Measurements from ENCODE around the gene ARFRP1.
A peak's percentile ranks its signal among the peaks of the same experiment; 100 is the strongest.
"Not testable (repeated sequence)": the region's sequence is repeated elsewhere in the genome, so short reads cannot be mapped to it uniquely, and the experiment has no call there.

Gene ARFRP1

DNA sequence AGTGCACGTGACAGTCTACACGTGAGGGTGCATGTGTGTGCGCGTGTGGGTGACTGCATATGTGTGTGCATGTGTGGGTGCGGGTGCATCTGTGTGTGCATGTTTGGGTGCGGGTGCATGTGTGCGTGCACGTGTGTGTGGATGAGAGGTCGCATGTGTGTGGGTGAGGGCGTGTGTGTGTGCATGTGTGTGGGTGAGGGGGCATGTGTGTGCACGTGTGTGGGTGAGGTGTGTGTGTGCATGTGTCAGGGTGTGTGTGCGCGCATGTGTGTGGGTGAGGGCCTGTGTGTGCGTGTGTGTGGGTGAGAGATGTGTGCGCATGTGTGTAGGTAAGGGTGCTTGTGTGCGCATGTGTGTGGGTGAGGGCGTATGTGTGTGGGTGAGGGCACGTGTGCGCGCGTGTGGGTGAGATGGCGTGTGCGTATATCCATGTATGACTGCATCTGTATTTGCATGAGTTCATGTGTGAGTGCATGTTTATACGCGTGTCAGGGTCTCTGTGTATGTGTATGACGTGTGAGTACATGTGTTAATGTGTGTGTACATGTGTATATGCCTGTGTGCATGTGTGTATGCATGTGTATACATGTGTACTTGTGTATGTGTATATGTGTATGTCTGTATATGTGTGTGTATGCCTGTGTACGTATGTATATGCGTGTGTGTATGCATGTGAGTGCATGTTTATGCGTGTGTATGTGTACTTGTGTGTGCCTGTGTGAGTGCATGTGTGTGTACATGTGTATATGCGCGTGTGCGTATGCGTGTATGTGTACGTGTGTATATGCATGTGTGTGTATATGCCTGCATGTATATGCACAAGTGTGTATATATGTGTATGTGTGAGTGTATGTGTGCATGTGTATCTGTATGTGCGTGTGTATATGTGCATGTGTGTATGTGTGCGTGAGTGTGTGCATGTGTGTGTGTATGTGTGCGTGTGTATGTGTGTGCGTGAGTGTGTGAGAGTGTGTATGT lies 24.6 kb upstream of the ARFRP1 start:
- no peak for DNase-seq

- DNase-seq: no peak
Measured at GRCh38 chr20:63731410-63731809, 23.6 kb upstream of the ARFRP1 start.

- not testable (repeated sequence) for DNase-seq
Measured at GRCh38 chr20:63730189-63730733, 22.5 kb upstream of the ARFRP1 start.

DNA sequence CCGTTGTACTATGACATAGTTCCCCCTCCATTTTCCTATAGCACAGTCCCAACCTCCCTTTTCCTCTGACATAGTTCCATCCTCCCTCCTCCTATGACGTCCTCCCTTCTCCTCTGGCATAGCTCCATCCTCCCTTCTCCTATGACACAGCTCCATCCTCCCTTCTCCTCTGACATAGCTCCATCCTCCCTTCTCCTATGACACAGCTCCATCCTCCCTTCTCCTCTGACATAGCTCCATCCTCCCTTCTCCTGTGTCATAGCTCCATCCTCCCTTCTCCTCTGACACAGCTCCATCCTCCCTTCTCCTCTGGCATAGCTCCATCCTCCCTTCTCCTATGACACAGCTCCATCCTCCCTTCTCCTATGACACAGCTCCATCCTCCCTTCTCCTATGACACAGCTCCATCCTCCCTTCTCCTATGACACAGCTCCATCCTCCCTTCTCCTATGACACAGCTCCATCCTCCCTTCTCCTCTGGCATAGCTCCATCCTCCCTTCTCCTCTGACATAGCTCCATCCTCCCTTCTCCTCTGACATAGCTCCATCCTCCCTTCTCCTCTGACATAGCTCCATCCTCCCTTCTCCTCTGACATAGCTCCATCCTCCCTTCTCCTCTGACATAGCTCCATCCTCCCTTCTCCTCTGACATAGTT lies 15.3 kb upstream of the ARFRP1 start:
- not testable (repeated sequence) for DNase-seq

DNA sequence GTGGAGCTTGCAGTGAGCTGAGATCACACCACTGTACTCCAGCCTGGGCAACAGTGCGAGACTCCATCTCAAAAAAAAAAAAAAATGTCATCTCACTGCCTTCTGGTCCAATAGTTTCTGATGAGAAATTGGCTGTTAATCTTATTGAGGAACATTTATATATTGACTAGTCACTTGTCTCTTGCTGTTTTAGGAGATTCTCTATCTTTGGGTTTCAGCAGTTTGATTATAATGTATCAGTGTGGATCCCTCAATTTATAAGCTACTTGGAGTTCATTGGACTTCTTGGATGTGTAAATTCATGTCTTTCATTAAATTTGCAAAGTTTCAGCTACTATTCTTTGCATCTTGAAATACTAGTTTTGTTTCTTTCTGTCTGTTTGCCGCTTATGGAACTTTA lies 11.2 kb upstream of the ARFRP1 start:
- DNase-seq: no peak

DNA sequence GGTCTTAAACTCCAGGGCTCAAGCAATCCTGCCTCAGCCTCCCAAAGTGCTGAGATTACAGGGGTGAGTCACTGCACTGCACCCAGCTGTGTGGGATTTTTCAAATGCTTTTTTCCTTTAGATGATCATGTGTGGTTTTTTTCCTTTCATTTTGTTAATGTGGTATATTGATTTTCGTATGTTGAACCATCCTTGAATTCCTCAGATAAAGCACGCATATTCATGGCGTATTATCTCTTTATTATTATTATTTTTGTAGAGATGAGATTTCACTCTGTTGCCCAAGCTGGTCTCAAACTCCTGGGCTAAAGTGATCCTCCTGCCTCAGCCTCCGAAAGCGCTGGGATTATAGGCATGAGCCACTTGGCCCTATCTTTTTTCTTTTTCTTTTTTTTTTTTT lies 7.1 kb upstream of the ARFRP1 start:
- DNase-seq: no peak

DNA sequence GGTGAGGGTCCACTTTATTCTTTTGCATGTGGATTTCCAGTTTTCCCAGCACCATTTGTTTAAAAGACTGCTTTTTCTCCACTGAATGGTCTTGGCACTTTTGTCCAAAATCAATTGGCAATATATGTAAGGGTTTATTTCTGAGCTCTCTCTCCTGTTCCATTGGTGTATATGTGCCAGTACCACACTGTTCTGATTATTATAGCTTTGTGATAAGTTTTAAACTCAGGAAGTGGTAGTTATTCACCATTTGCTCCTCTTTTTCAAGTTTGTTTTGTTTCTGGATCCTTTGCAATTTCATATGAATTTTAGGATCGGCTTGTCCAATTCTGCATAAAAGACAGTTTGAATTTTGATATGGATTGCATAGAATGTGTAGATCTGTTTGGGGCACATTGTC lies 4.4 kb upstream of the ARFRP1 start:
- no peak for DNase-seq

- DNase-seq: no peak
Measured at GRCh38 chr20:63711085-63711645, 3.4 kb upstream of the ARFRP1 start.

GRCh38 chr20:63709149-63709527 lies 1.4 kb upstream of the ARFRP1 start:
- DNase-seq: peak; percentile 2

DNA sequence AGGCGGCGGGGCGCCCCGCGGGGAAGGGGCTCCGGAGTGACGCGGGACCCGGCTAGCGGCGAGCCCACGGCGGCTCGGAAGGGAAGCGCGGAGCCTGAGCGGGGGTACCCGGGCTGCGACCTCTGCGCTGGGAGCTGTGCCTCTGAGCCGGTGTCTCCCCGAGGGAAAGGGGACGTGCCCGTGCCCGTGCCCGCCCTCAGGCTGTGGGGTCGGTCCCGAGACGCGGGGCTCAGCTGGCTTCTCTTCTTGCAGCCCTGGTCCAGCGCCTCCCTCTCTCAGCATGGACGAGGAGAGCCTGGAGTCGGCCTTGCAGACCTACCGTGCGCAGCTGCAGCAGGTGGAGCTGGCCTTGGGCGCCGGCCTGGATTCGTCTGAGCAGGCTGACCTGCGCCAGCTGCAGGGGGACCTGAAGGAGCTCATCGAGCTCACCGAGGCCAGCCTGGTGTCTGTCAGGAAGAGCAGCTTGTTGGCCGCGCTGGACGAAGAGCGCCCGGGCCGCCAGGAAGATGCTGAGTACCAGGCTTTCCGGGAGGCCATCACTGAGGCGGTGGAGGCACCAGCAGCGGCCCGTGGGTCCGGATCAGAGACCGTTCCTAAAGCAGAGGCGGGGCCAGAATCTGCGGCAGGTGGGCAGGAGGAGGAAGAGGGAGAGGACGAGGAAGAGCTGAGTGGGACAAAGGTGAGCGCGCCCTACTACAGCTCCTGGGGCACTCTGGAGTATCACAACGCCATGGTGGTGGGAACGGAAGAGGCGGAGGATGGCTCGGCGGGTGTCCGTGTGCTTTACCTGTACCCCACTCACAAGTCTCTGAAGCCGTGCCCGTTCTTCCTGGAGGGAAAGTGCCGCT lies 749 bp upstream of the ARFRP1 start:
- DNase-seq: peak; percentile 17

DNA sequence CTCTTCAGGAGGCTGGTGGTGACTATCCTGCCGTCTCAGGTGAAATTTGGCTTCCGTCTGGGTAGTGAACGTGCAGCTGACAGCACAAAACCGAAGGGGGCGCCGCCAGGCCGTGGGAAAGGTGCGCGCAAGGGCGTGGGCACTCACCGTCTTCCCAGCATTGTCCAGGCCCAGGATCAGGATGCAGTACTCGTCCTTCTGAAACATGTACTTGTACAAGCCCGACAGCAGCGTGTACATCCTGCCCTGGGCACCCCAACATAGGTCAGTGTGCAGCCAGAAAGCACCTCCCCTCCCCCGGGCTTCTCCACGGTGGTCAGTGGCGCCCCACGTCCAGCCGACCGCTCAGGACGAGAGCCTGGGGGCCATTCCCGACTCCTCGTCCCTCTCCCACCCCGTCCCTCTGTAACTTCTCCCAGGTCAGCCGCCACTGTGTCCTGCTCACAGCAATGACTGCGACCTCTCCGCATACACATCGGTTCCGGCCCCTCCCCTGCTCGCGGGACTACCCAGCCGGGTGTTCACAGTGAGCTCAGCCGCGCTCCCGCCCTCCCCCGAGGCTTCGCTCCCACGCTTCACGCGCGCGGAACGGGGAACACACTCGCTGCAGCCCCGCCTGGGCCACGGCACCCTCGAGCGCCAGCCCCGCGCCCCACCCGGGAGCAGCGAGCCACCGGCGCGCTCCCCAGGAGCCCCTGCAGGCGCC lies 771 bp downstream of the ARFRP1 start:
- peak; percentile 55 for DNase-seq

- no peak for DNase-seq
Measured at GRCh38 chr20:63706027-63706695, 1.6 kb downstream of the ARFRP1 start.

GRCh38 chr20:63705232-63706026 lies 2.3 kb downstream of the ARFRP1 start:
- no peak for DNase-seq

DNA sequence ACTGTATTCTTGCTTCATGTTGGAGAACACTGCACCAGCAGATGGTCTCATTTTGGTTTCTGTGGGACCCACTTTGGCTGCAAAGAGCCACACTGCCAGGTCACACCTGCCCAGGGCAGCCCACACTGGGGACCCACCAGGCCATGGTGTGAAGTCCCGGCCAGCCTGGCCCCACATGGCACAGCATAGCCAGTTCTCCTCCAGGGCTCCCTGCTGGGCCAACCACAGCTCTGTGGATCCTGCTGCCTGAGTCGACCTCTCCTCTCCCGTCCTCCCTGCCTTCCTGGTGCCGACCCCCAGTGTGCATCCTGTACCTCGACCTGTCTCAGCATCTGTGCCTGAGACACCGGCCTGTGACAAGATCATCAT lies 3.0 kb downstream of the ARFRP1 start:
- no peak for DNase-seq

- DNase-seq: peak; percentile 3
Measured at GRCh38 chr20:63703976-63704748, 3.6 kb downstream of the ARFRP1 start.

DNA sequence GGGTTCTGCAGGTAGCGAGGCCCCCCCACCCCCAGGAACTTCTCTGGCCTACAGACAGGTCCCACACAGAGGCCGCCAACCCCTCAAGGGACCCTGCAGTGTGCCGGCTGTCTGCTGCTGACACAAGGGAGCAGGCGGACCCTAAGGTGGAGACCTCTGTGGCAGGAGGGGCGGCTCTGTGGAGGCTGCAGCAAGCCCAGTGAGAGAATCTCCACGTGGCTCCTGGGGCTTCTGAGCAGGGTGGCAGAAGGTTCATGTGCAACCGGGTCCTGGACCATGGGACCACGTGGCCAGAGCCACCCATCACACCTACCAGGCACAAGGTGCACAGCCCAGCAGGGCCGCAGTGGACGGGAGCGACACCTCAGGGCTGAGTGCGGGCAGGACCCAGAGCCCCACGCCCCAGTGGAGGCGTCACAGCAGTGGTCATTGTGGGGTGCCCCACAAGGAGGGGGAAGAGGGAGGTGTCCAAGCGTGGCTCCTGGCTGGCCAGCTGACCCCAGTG lies 4.3 kb downstream of the ARFRP1 start:
- DNase-seq: no peak

GRCh38 chr20:63702751-63703470 lies 4.9 kb downstream of the ARFRP1 start:
- peak; percentile 3 for DNase-seq

- DNase-seq: peak; percentile 3
Measured at GRCh38 chr20:63702036-63702665, 5.6 kb downstream of the ARFRP1 start.

Data from activated gamma-delta T cell treated with Interleukin-2 at 50 U/mL for 16 hours (primary cell).